Measurements from ENCODE around the gene PLA2G2E.

The PLA2G2E gene

DNA sequence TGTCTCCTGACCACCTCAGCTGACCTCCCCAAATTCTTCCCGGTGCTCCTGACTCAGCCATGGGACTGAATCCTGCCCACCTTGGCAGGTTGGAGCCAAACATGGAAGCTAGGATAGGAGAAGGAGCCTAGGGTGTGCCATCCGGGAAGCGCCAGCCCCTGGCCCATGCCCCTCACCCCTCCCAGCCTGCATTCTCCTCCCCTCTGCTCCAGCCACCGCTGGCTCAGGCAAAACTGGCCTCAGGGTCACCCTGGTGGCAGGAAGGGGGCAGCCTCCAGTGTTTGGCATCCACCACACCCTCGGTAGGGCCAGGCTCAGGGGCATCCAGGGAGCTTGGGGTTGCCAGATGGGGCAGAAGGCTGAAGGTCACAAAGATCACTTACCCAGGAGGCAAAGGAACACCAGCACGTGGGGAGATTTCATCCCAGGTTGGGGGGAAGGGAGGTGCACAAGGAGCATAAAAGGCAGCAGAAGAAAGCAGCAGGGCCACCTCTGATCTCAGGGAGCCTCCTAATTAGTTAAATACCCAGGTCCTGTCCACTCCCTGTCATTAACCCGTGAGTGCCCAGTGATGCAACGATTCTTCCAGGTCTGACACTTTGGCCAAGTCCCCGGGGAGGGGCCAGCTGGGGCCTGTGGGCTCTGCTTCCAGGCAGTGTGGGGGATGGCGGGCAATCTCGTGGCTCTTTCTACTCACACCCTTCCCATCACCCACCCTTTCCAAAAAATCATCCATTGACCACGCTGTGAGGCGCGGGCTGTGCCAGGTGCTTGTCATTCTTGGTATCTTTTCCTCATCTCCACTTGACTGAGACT lies at the start of gene PLA2G2E:
Gene PLA2G2E (minus strand): TSS at position 481 of the 816 bp plus-strand sequence. CDS start 58 bp downstream, at position 423.
- DNase-seq (ENCODE audit: low spot score) = no peak

DNA sequence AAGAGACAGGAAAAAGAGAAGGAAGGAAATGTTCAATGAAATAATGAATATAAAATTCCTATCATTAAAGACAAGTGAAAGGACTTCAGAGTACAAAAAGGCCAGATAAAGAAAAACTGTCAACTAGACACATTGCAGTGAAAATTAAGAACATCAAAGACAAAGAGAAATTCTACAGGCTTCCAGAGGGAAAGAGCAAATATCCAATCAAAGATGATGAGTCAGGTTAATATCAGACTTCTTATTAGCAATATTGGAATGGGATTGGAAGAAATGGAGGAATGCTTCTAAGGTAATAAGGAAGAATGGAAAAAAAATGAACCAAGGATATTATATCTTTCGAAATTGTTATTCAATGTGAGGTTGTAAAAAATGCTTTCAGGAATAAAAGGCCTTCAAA lies 48.2 kb upstream of the PLA2G2E start:
- no peak for DNase-seq (ENCODE audit: low spot score)

- no peak for DNase-seq (ENCODE audit: low spot score)
These were observed 46.7 kb upstream of the PLA2G2E start for GRCh38 chr1:19969898-19970660.

DNA sequence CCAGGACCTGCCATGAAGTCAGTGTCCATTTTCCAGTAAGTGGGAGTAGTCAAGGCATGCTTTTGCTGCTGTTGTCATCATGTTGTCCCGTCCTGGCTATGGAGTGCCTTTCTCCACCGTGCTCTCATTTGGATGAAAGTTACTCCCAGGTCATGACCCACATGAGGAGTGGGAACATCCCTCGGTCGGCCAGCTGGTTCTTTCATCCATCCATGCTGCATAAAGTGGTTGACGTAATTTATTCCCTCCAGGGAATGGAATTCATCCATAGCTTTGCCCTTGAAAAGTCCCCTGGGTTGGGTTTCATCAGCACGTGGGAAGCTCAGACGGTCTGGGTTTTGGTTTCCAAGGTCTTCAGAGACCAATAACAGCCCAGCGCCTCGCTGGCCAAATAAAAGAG lies 44.4 kb upstream of the PLA2G2E start:
- no peak for DNase-seq (ENCODE audit: low spot score)

GRCh38 chr1:19964542-19964941 lies 41.1 kb upstream of the PLA2G2E start:
- DNase-seq (ENCODE audit: low spot score) = no peak

DNA sequence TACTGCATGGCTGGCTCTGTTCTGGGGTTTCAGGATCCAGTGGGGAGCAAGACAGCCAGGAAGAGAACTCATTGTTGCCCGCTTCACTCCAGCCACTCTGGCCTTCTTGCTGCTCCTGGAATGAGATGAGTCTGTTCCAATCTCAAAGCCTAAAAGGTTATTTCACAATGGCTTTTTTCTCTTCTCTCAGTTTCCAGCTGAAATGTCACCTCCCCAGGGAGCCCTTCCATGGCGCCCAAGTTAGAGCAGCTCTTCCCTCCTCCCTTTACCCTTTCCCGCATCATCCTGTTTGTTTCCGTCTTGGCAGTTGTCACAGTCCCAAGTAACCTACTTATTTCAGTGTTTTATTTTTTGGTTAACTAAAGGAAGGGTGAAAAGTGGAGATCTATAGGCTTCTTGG lies 40.2 kb upstream of the PLA2G2E start:
- DNase-seq (ENCODE audit: low spot score) = no peak

DNA sequence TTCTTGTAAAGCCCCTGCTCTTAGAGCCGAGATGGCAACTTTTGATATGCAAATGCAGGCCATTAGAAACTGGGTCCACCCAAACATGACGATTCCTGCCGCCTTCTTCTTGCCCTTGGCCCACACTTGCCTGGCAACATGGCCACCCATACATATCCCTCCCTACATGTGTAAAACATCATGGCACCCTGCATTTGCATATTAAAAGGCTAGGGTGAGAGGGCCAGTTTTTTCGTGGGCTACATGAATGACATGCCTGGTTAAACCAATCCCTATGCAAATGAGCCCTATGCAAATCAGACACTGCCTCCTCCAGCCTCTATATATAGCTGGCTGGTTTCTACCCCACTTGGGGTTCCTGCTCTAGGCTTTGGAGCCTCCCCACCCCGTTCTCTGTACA lies 37.2 kb upstream of the PLA2G2E start:
- DNase-seq (ENCODE audit: low spot score) = peak; percentile 69

DNA sequence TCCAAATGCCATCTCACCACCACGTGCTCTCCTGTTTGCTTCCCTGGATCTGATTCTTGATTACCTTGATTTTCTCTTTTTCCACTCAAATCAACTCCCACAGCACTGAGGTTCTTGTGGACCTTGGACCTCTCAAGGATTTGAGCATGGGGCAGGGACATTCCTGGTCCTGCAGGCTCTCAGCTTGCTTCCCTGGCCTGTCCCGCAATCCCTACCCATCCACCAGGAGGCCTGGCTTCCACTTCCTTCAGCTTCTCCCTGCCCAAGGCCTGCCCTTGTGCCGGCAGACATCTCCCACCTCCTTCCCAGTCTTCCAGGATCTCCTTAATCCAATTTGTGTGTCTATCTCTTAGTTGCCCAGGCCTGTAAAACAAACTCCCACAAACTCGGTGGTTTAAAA lies 34.4 kb upstream of the PLA2G2E start:
- no peak for DNase-seq (ENCODE audit: low spot score)

GRCh38 chr1:19955534-19956170 lies 32.2 kb upstream of the PLA2G2E start:
- no peak for DNase-seq (ENCODE audit: low spot score)

DNA sequence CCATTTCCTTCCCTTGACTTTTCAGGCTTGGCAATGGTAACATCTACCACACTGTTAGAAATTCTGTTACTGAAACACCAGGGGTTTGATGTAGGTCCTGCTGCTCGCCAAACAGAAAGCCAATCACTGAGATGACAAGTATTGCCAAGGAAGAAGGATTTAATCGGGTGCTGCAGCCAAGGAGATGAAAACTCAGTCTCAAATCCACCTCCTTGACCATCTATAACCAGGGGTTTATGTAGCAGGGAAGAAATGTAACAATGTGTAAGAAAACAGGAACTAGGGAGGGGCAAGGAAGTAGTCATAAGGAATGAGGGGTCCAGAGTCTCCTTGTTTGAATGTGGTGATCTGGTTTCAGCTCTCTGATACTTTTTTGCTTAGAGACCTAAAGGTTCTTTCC lies 30.6 kb upstream of the PLA2G2E start:
- DNase-seq (ENCODE audit: low spot score) = no peak

GRCh38 chr1:19949016-19949415 lies 25.6 kb upstream of the PLA2G2E start:
- no peak for DNase-seq (ENCODE audit: low spot score)

GRCh38 chr1:19946971-19947370 lies 23.6 kb upstream of the PLA2G2E start:
- DNase-seq (ENCODE audit: low spot score) = no peak

- no peak for DNase-seq (ENCODE audit: low spot score)
These were observed 22.9 kb upstream of the PLA2G2E start for GRCh38 chr1:19946331-19946751.

- no peak for DNase-seq (ENCODE audit: low spot score)
These were observed 22.5 kb upstream of the PLA2G2E start for GRCh38 chr1:19945914-19946313.

DNA sequence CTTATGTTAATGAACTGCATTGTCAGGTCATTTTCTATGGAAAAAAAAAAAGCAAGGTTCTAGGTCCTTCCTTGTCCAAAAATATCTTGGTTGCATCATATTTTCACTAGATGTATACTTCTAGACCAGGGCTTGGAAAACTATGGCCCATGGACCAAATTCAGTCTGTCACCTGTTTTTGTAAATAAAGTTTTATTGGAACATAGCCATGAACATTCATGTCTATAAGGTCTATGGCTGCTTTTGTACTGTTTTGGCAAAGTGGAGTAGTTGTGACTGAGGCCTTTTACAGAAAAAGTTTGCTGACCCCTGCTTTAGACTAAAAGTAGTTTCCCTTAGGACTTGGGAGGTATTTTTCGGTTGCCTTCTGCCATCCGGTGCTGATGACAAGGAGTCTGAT lies 19.2 kb upstream of the PLA2G2E start:
- no peak for DNase-seq (ENCODE audit: low spot score)

DNA sequence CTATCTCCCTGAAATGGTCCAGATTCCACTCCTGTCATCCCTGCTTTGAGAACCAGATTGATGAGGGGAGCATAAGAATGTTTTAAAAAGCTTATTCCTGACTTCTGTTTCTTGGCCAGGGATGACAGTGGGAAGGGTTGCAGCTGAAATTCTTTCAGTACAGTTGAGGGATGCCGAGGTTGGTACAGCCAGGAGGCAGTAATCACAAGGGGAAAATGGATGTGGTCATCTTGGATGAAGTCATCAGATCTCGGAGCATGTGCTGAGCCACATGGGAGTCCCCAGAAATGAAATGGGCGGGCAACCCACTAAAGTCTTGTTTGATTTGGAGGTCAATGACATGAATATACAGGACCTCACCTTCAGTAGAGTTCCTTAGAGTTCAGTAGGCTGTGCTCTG lies 18.7 kb upstream of the PLA2G2E start:
- no peak for DNase-seq (ENCODE audit: low spot score)

DNA sequence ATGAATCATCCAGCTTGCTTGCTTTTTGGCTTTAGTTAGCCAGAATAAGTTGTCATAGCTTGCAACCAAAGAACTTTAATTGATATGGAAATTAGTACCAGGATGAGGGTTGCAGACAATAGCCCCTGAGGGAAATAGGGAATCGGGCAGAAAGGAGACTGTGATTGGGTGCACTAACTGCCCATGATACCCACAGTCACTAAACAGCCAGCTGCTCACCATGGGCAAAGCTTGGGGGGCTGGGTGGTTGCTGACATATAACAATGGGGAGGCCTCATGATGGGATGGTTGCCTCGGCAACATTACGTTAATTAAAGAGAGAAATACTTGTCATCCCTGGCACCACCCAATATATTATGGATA lies 17.8 kb upstream of the PLA2G2E start:
- DNase-seq (ENCODE audit: low spot score) = no peak

GRCh38 chr1:19940486-19941205 lies 17.2 kb upstream of the PLA2G2E start:
- no peak for DNase-seq (ENCODE audit: low spot score)

DNA sequence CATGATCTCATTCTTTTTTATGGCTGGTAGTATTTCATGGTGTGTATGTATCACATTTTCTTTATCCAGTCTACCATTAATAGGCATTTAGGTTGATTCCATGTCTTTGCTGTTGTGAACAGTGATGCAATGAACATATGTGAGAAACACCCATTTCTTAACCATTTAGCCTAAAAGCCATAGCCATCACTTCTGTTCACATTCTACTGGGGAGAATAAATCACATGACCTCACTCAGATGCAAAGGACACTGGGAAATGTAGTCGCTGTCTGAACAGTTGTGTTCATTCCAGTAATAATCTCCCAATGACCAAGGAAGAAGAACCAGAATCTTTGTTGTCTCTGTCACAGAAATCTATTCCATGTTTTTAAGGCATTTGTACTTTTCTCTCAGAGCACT lies 15.1 kb upstream of the PLA2G2E start:
- peak; percentile 28 for DNase-seq (ENCODE audit: low spot score)

DNA sequence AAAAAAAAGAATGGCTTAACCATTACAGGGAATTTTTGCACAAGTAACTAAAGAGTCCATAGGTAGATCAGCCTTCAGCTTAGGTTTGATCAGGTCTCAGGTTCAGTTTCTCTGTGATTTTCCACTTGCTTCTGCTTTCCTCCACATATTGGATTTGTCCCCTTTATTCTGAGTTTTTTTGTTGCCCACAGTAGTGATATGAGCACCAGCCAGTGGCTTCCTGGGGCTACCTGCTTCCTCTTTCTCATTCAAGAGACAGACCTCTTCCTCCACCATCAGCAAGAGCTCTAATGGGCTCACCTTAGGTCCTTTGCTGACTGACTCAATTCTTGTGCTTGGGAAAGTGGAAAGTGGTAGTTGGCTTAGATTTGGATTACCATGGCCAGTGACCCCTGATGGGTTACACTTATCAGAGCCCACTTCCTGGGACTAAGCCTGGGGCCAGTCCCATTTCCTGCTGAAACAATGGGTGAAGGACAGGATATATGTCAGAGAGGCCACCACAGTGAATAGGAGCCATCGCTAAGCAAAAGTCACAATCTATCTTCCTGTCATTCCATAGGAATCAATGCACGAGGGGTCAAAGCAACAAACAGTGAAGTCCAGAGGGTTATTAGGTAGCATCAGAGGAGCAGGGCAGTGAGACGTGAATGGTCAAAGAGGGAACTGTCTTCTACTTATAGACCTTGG lies 12.8 kb upstream of the PLA2G2E start:
- DNase-seq (ENCODE audit: low spot score) = no peak

GRCh38 chr1:19934336-19934735 lies 10.9 kb upstream of the PLA2G2E start:
- DNase-seq (ENCODE audit: low spot score) = no peak

DNA sequence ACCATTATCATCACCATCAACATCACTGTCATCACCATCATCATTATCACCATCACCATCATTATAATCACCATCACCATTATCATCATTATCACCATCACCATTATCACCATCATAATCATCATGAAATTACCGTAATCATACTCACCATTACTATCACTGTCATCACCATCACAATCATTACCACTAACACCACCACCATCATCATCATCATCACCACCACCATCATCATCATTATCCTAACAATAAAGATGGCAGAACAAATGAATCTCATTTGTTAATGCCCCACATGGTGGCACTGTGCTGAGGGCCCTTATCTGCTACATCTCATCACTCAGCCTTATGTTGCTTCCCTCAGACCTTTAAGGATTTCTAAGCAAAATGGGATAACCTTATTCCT lies 9.4 kb upstream of the PLA2G2E start:
- DNase-seq (ENCODE audit: low spot score) = no peak
